Activated CD8-positive, alpha-beta memory T cell treated with anti-CD3 and anti-CD28 coated beads, Interleukin-2, amount 10 ng/mL, durations not matched to agents 7 days and 5 days (primary cell): Measurements from ENCODE around the gene CGA. TPM values are rescaled to one million over a fixed set of nuclear protein-coding genes. Genes with fewer than 3 reads are reported as not detected.

Source experiments
- ATAC-seq: fragments of 150-1000 bp; cut with Tn5 transposase; one replicate; pipeline ENCODE4 v1.10.0; 2021; ENCODE audit warnings: moderate library complexity
- CTCF ChIA-PET: fragments of 350-600 bp; sonication (Branson Sonifier 250); formaldehyde crosslinking; loops from one replicate; lab custom pipeline; 2021; ENCODE audit warnings: antibody characterized with exemption; lab: Charles Lee
- DNase-seq: peaks from one replicate; pipeline ENCODE4 v3.0.0-alpha.2; 2020
- H3K27ac Mint-ChIP-seq: one replicate; pipeline ENCODE4 v1.8.0; 2021; ENCODE audit warnings: mild to moderate bottlenecking, mixed read lengths
- H3K27me3 Mint-ChIP-seq: one replicate; pipeline ENCODE4 v1.8.0; 2021; ENCODE audit warnings: mixed read lengths
- H3K36me3 Mint-ChIP-seq: one replicate; pipeline ENCODE4 v1.8.0; 2021; ENCODE audit warnings: mild to moderate bottlenecking, mixed read lengths
- H3K4me1 Mint-ChIP-seq: one replicate; pipeline ENCODE4 v1.8.0; 2021; ENCODE audit warnings: mixed read lengths
- H3K4me3 Mint-ChIP-seq: one replicate; pipeline ENCODE4 v1.8.0; 2021; ENCODE audit warnings: mild to moderate bottlenecking, moderate library complexity, mixed read lengths
- H3K9me3 Mint-ChIP-seq: one replicate; pipeline ENCODE4 v1.8.0; 2022; ENCODE audit warnings: low read depth, mixed read lengths
- total RNA-seq, 2 experiments: library from RNA; stranded (reverse); gene quantifications; one replicate each; pipeline ENCODE4 v1.2.3, GENCODE V29; 2021

CGA gene
- total RNA-seq, 2 experiments from 2014 or later: not detected

- no peak for DNase-seq
- H3K9me3 Mint-ChIP-seq: no peaks in the 10 kb centered on the region
- no peak overlapping the region for H3K4me3 Mint-ChIP-seq
- peaks cover 9% of the 10 kb centered on the region for H3K27me3 Mint-ChIP-seq
- ATAC-seq: no peak
- H3K27ac Mint-ChIP-seq: no peak overlapping the region
- no peaks in the 10 kb centered on the region for H3K4me1 Mint-ChIP-seq
- CTCF ChIA-PET: interaction anchor here (1.3 kb wide), 1 partner anchor 26 kb away, joined by 4 read pairs; no protein-coding TSS in a partner anchor
- no peaks in the 10 kb centered on the region for H3K36me3 Mint-ChIP-seq
Measured at GRCh38 chr6:87104667-87105066, 9.8 kb upstream of the CGA start.

- peaks cover 14% of the 10 kb centered on the region for H3K27me3 Mint-ChIP-seq
- DNase-seq: no peak
- CTCF ChIA-PET: interaction anchor here (1.2 to 1.3 kb wide), 2 partner anchors 25 to 34 kb away, joined by 3 to 4 read pairs; no protein-coding TSS in a partner anchor
- no peak for ATAC-seq
- no peaks in the 10 kb centered on the region for H3K36me3 Mint-ChIP-seq
- no peaks in the 10 kb centered on the region for H3K9me3 Mint-ChIP-seq
- no peaks in the 10 kb centered on the region for H3K4me1 Mint-ChIP-seq
- no peak overlapping the region for H3K27ac Mint-ChIP-seq
- H3K4me3 Mint-ChIP-seq: no peak overlapping the region
Measured at GRCh38 chr6:87103977-87104601, 9.2 kb upstream of the CGA start.

DNA sequence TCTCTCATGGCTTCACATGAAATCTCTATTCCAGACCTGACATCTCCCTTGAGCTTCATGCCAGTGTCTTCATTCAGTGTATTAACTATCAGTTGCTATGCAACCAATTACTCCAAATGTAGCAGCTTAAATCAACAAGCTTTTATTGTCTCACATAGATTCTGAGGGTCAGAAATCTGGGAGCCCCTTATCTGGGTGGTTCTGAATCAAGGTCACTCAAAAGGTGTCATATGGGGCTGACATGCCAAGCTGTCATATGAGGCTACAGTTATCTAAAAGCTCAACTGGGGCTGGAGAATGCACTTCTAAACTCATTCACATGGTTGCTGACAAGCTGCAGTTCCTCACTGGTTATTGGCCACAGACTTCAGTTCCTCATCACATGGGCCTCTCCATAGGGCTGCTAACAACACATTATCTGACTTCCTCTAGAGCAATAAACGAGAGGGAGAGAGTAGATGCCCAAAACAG is 7.3 kb upstream of the CGA start:
- H3K9me3 Mint-ChIP-seq: no peaks in the 10 kb centered on the region
- DNase-seq: no peak
- H3K4me1 Mint-ChIP-seq: no peaks in the 10 kb centered on the region
- peaks cover 17% of the 10 kb centered on the region for H3K27me3 Mint-ChIP-seq
- CTCF ChIA-PET: interaction anchor here (1.2 kb wide), 1 partner anchor 35 kb away, joined by 5 read pairs; no protein-coding TSS in a partner anchor
- no peak for ATAC-seq
- no peak overlapping the region for H3K4me3 Mint-ChIP-seq
- H3K27ac Mint-ChIP-seq: no peak overlapping the region
- no peaks in the 10 kb centered on the region for H3K36me3 Mint-ChIP-seq

GRCh38 chr6:87101067-87101466 is 6.2 kb upstream of the CGA start:
- Mint-ChIP-seq H3K27me3 (peaks cover 19% of the 10 kb centered on the region), H3K36me3 (no peaks in the 10 kb centered on the region), H3K4me3 (no peak overlapping the region), H3K9me3 (no peaks in the 10 kb centered on the region), H3K4me1 (no peaks in the 10 kb centered on the region), H3K27ac (no peak overlapping the region)
- DNase-seq (no peak), ATAC-seq (no peak)
- CTCF ChIA-PET: interaction anchor here (0.7 kb wide), 1 partner anchor 39 kb away, joined by 3 read pairs; no protein-coding TSS in a partner anchor

DNA sequence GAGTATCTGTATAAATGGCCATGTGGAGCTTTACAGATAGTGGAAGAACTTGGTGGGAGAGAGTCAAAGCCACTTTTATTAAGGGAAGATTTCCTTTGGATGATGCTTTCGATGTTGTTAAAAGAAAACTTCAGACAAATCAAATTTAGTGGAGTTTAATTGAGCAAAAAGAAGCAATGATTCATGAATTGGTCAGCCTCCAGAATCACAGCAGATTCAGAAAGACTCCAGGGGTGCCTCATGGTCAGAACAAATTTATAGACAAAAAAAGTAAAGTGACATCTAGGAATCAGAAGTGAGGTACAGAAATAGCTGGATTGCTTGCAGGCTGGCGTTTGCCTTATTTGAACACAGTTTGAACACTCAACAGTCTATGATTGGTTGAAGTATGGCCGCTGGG is 5.3 kb upstream of the CGA start:
- H3K27ac Mint-ChIP-seq: no peak overlapping the region
- DNase-seq: no peak
- CTCF ChIA-PET: no interaction called here
- peaks cover 21% of the 10 kb centered on the region for H3K27me3 Mint-ChIP-seq
- no peaks in the 10 kb centered on the region for H3K4me1 Mint-ChIP-seq
- no peaks in the 10 kb centered on the region for H3K9me3 Mint-ChIP-seq
- H3K4me3 Mint-ChIP-seq: no peak overlapping the region
- no peak for ATAC-seq
- no peaks in the 10 kb centered on the region for H3K36me3 Mint-ChIP-seq

GRCh38 chr6:87099472-87099871 is 4.6 kb upstream of the CGA start:
- no peaks in the 10 kb centered on the region for H3K4me1 Mint-ChIP-seq
- no peaks in the 10 kb centered on the region for H3K9me3 Mint-ChIP-seq
- CTCF ChIA-PET: no interaction called here
- no peak overlapping the region for H3K27ac Mint-ChIP-seq
- peaks cover 28% of the 10 kb centered on the region for H3K27me3 Mint-ChIP-seq
- ATAC-seq (no peak), DNase-seq (no peak)
- no peak overlapping the region for H3K4me3 Mint-ChIP-seq
- no peaks in the 10 kb centered on the region for H3K36me3 Mint-ChIP-seq

DNA sequence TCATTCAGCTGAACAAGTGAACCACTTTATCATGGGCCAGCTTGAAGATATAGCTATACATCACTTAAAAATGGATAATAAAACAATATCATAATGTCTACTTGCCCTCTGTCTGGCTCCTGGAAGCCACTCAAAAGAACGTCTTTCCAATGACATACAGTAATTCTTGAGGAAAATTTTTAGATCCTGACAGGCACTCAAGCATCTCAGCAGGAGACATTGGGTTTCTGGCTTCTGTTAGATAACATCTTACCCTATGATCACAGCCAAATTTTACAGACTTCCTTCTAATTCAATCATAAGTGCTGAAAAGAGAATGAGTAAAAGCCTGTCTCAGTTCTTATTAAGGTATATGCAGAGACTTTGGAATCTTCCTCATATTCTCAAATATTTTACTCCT is 330 bp downstream of the CGA start:
- no peak overlapping the region for H3K4me3 Mint-ChIP-seq
- no peaks in the 10 kb centered on the region for H3K9me3 Mint-ChIP-seq
- DNase-seq (no peak), ATAC-seq (no peak)
- H3K4me1 Mint-ChIP-seq: peaks cover 2% of the 10 kb centered on the region
- peaks cover 34% of the 10 kb centered on the region for H3K27me3 Mint-ChIP-seq
- no peaks in the 10 kb centered on the region for H3K36me3 Mint-ChIP-seq
- CTCF ChIA-PET: interaction anchor here (1.6 kb wide), 1 partner anchor 14 kb away, joined by 4 read pairs; no protein-coding TSS in a partner anchor
- no peak overlapping the region for H3K27ac Mint-ChIP-seq

- Mint-ChIP-seq H3K4me1 (peaks cover 2% of the 10 kb centered on the region), H3K9me3 (no peaks in the 10 kb centered on the region), H3K27ac (no peak overlapping the region), H3K4me3 (no peak overlapping the region), H3K27me3 (peaks cover 28% of the 10 kb centered on the region), H3K36me3 (no peaks in the 10 kb centered on the region)
- DNase-seq (no peak), ATAC-seq (no peak)
- CTCF ChIA-PET: no interaction called here
Measured at GRCh38 chr6:87093651-87094050, 1.3 kb downstream of the CGA start.

DNA sequence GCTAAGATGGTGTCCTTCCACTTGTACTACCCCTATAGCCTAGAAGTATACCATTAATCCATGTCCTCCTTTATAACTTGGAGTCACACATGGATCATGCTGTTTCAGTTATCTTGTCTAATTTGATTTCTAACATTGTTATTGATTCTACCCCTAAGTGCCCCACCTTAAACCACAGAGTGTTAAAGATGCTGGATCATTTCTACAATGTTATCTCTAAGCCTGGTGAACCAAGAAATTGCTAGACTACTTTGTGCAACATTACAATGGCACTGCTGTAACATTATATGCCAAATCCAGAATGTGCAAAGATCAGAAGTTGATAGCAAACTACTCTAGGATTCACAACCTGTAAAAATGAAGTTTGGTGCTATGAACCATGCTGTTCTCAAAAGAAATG is 1.7 kb downstream of the CGA start:
- H3K27ac Mint-ChIP-seq: no peak overlapping the region
- CTCF ChIA-PET: no interaction called here
- H3K4me3 Mint-ChIP-seq: no peak overlapping the region
- DNase-seq: no peak
- H3K9me3 Mint-ChIP-seq: no peaks in the 10 kb centered on the region
- peaks cover 28% of the 10 kb centered on the region for H3K27me3 Mint-ChIP-seq
- ATAC-seq: no peak
- peaks cover 2% of the 10 kb centered on the region for H3K4me1 Mint-ChIP-seq
- H3K36me3 Mint-ChIP-seq: no peaks in the 10 kb centered on the region

- CTCF ChIA-PET: no interaction called here
- no peak overlapping the region for H3K4me3 Mint-ChIP-seq
Measured at GRCh38 chr6:87092435-87092834, 2.5 kb downstream of the CGA start.

GRCh38 chr6:87089135-87089534 is 5.8 kb downstream of the CGA start:
- H3K4me1 Mint-ChIP-seq: peaks cover 2% of the 10 kb centered on the region
- DNase-seq: no peak
- no peaks in the 10 kb centered on the region for H3K9me3 Mint-ChIP-seq
- no peaks in the 10 kb centered on the region for H3K36me3 Mint-ChIP-seq
- no peak for ATAC-seq
- H3K27me3 Mint-ChIP-seq: peaks cover 14% of the 10 kb centered on the region
- no peak overlapping the region for H3K27ac Mint-ChIP-seq
- H3K4me3 Mint-ChIP-seq: no peak overlapping the region
- CTCF ChIA-PET: no interaction called here

More at GRCh38 chr6:87092435-87092834, 2.5 kb downstream of the CGA start:
- Mint-ChIP-seq H3K9me3 (no peaks in the 10 kb centered on the region), H3K27ac (no peak overlapping the region), H3K36me3 (no peaks in the 10 kb centered on the region), H3K4me1 (peaks cover 2% of the 10 kb centered on the region), H3K27me3 (peaks cover 28% of the 10 kb centered on the region)
- ATAC-seq (no peak), DNase-seq (no peak)

DNA sequence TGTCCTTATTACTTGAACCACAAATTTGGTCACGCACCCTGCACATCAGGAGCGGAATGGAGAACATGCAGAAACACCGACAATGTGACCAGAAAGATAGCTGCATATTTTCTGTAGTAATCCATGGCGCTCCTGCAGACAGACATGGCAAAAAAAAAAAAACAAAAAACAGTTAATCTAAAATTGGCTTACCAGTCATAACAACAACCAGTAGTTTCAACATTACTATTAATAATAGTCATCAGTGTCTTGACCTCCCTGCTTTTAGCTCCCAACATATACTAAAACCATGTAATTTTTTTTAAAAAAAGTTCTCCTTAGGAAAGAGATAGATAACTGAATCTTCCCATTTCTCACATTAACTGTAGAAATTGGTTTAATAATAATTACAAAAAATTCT is 6.8 kb downstream of the CGA start:
- H3K27me3 Mint-ChIP-seq: peaks cover 10% of the 10 kb centered on the region
- H3K4me3 Mint-ChIP-seq: no peak overlapping the region
- no peaks in the 10 kb centered on the region for H3K9me3 Mint-ChIP-seq
- no peak for ATAC-seq
- no peak overlapping the region for H3K27ac Mint-ChIP-seq
- H3K36me3 Mint-ChIP-seq: no peaks in the 10 kb centered on the region
- peaks cover under 1% of the 10 kb centered on the region for H3K4me1 Mint-ChIP-seq
- CTCF ChIA-PET: interaction anchor here (1.0 to 1.7 kb wide), 2 partner anchors 9 to 21 kb away, joined by 3 to 5 read pairs; no protein-coding TSS in a partner anchor
- no peak for DNase-seq

GRCh38 chr6:87082160-87082721 is 12.7 kb downstream of the CGA start:
- Mint-ChIP-seq H3K36me3 (no peaks in the 10 kb centered on the region), H3K4me1 (peaks cover 4% of the 10 kb centered on the region), H3K4me3 (no peak overlapping the region), H3K27me3 (peaks cover 23% of the 10 kb centered on the region), H3K27ac (no peak overlapping the region), H3K9me3 (no peaks in the 10 kb centered on the region)
- CTCF ChIA-PET: interaction anchor here (1.0 to 1.2 kb wide), 2 partner anchors 8 to 16 kb away, joined by 3 to 4 read pairs; no protein-coding TSS in a partner anchor
- ATAC-seq (no peak), DNase-seq (no peak)
